Mesenchymal stem cell (in vitro differentiated cells and primary cell): ENCODE data around the gene SDC4.

Experiments used
- DNase-seq: peaks from one replicate; pipeline ENCODE4 v3.0.0-alpha.2; 2013
- H2AFZ ChIP-seq: one replicate; pipeline ENCODE4 v1.6.1; 2013; ENCODE audit warnings: low read depth, mild to moderate bottlenecking, control low read depth, inconsistent platforms, low read length, moderate library complexity
- H2AK5ac ChIP-seq: 2 replicates; pipeline ENCODE4 v1.6.1; 2013; ENCODE audit warnings: low read length, moderate library complexity, mild to moderate bottlenecking, inconsistent platforms; ENCODE audit not compliant: severe bottlenecking
- H2BK120ac ChIP-seq: one replicate; pipeline ENCODE4 v1.6.1; 2013; ENCODE audit warnings: low read depth, mild to moderate bottlenecking, inconsistent platforms, low read length, moderate library complexity
- H2BK12ac ChIP-seq, 2 experiments: one replicate each; pipeline ENCODE4 v1.6.1; 2013; ENCODE audit warnings: inconsistent platforms in 2 of 2, low read length in 2 of 2, mild to moderate bottlenecking in 2 of 2, moderate library complexity in 2 of 2, control low read depth in 1 of 2
- H2BK15ac ChIP-seq: one replicate; pipeline ENCODE4 v1.6.1; 2013; ENCODE audit warnings: mild to moderate bottlenecking, low read depth, inconsistent platforms; ENCODE audit not compliant: poor library complexity, severe bottlenecking
- H2BK5ac ChIP-seq: 2 replicates; pipeline ENCODE4 v1.6.1; 2013; ENCODE audit warnings: low read depth, mild to moderate bottlenecking, low read length, control low read depth, inconsistent platforms; ENCODE audit not compliant: poor library complexity, severe bottlenecking
- H3K14ac ChIP-seq, 2 experiments: one replicate each; pipeline ENCODE4 v1.6.1; 2013; ENCODE audit warnings: inconsistent platforms in 2 of 2, low read length in 2 of 2, control low read depth in 1 of 2, mild to moderate bottlenecking in 1 of 2, moderate library complexity in 1 of 2
- H3K18ac ChIP-seq, 2 experiments: one replicate each; pipeline ENCODE4 v1.6.1; 2013; ENCODE audit warnings: inconsistent platforms in 2 of 2, low read length in 2 of 2, control low read depth in 1 of 2, low read depth in 1 of 2, mild to moderate bottlenecking in 1 of 2
- H3K23ac ChIP-seq, 2 experiments: one replicate each; pipeline ENCODE4 v1.6.1; 2013; ENCODE audit warnings: inconsistent platforms in 2 of 2, low read length in 2 of 2, mild to moderate bottlenecking in 2 of 2, moderate library complexity in 2 of 2, control low read depth in 1 of 2
- H3K27ac ChIP-seq: 2 replicates; pipeline ENCODE4 v1.5.1; 2013; ENCODE audit warnings: mild to moderate bottlenecking, moderate library complexity, low read length, control low read depth, inconsistent platforms; ENCODE audit not compliant: poor library complexity, severe bottlenecking
- H3K27me3 ChIP-seq, 2 experiments: 2 replicates each; pipeline versions ENCODE4 v1.6.1 to v1.7.0; 2013; ENCODE audit warnings: low read length in 2 of 2, mild to moderate bottlenecking in 2 of 2, moderate library complexity in 2 of 2, control low read depth in 1 of 2, inconsistent platforms in 1 of 2; ENCODE audit not compliant: control insufficient read depth in 1 of 2, insufficient read depth in 1 of 2
- H3K36me3 ChIP-seq, 2 experiments: 2 replicates each; pipeline versions ENCODE4 v1.6.1 to v1.7.0; 2013; ENCODE audit warnings: low read length in 2 of 2, control low read depth in 1 of 2, inconsistent platforms in 1 of 2, low read depth in 1 of 2, mild to moderate bottlenecking in 1 of 2; ENCODE audit not compliant: insufficient read depth in 2 of 2, control insufficient read depth in 1 of 2
- H3K4ac ChIP-seq, 2 experiments: one replicate each; pipeline ENCODE4 v1.6.1; 2013; ENCODE audit warnings: inconsistent platforms in 2 of 2, low read length in 2 of 2, mild to moderate bottlenecking in 2 of 2, moderate library complexity in 2 of 2, control low read depth in 1 of 2, low read depth in 1 of 2
- H3K4me1 ChIP-seq: 2 replicates; pipeline ENCODE4 v1.6.1; 2013; ENCODE audit warnings: low read depth, low read length, control low read depth; ENCODE audit not compliant: control insufficient read depth, insufficient read depth
- H3K4me2 ChIP-seq: 2 replicates; pipeline ENCODE4 v1.6.1; 2013; ENCODE audit warnings: low read length, mild to moderate bottlenecking, inconsistent platforms; ENCODE audit not compliant: poor library complexity, severe bottlenecking
- H3K4me3 ChIP-seq, 2 experiments: 2 replicates each; pipeline versions ENCODE4 v1.5.1 to v1.7.0; 2013; ENCODE audit warnings: low read length in 2 of 2, mild to moderate bottlenecking in 2 of 2, control low read depth in 1 of 2, low read depth in 1 of 2; ENCODE audit not compliant: insufficient read depth in 1 of 2
- H3K79me1 ChIP-seq: replicated peaks from 2 replicates; pipeline ENCODE4 v1.6.1; 2013; ENCODE audit warnings: mild to moderate bottlenecking, control low read depth, low read length, inconsistent platforms; ENCODE audit not compliant: poor library complexity, severe bottlenecking
- H3K9ac ChIP-seq: 2 replicates; pipeline ENCODE4 v1.7.0; 2013; ENCODE audit warnings: mild to moderate bottlenecking, low read length, moderate library complexity
- H3K9me3 ChIP-seq: 2 replicates; pipeline ENCODE4 v1.7.0; 2013; ENCODE audit warnings: mild to moderate bottlenecking, low read length; ENCODE audit not compliant: control insufficient read depth
- H4K8ac ChIP-seq: one replicate; pipeline ENCODE4 v1.6.1; 2013; ENCODE audit warnings: inconsistent platforms, mild to moderate bottlenecking, low read length, moderate library complexity
- H4K91ac ChIP-seq: one replicate; pipeline ENCODE4 v1.6.1; 2013; ENCODE audit warnings: mild to moderate bottlenecking, low read length, inconsistent platforms
- WGBS: methylation state at CpG from one replicate; pipeline ENCODE4 v1.1.7; 2013; ENCODE audit warnings: mixed read lengths; 5-methylcytosine and 5-hydroxymethylcytosine counted together

The SDC4 gene

GRCh38 chr20:45336530-45337366 lies 11.5 kb downstream of the SDC4 start:
- Histone ChIP-seq H3K9me3 (no peaks in the 10 kb centered on the region), H4K8ac (peak overlapping the region; percentile 76), H2BK5ac (peak overlapping the region; percentile 79), H3K14ac (peak overlapping the region in 1 of 2 experiments; percentile 78), H2BK12ac (peak overlapping the region; percentile 68 to 83), H3K27me3 (no peaks in the 10 kb centered on the region), H3K4me3 (no peak overlapping the region), H3K4me1 (peaks cover 48% of the 10 kb centered on the region), H3K9ac (peak overlapping the region; percentile 74), H3K18ac (peak overlapping the region; percentile 67 to 86), H2AK5ac (peak overlapping the region; percentile 93), H2BK15ac (peak overlapping the region; percentile 13), H3K27ac (peak overlapping the region; percentile 97), H3K4ac (peak overlapping the region in 1 of 2 experiments; percentile 47), H2BK120ac (peak overlapping the region; percentile 73), H3K79me1 (peaks cover 7% of the 10 kb centered on the region), H2AFZ (no peak overlapping the region), H3K23ac (peak overlapping the region in 1 of 2 experiments; percentile 16), H4K91ac (peak overlapping the region; percentile 41), H3K36me3 (peaks cover 46 to 48% of the 10 kb centered on the region in 2 experiments), H3K4me2 (peak overlapping the region; percentile 9)
- DNase-seq = peak; percentile 92
- 54% methylated on average over 11 of the region's 11 CpGs for WGBS

- Histone ChIP-seq H3K23ac (no peak overlapping the region), H2BK12ac (no peak overlapping the region), H2AFZ (no peak overlapping the region), H4K91ac (no peak overlapping the region), H3K18ac (no peak overlapping the region), H3K27ac (no peak overlapping the region), H2BK15ac (no peak overlapping the region), H3K4me2 (no peak overlapping the region), H4K8ac (no peak overlapping the region), H3K9ac (no peak overlapping the region), H3K4me1 (peaks cover 19% of the 10 kb centered on the region), H3K79me1 (peaks cover 30% of the 10 kb centered on the region), H2AK5ac (peak overlapping the region; percentile 15), H3K4ac (no peak overlapping the region), H3K4me3 (no peak overlapping the region), H2BK5ac (no peak overlapping the region), H3K27me3 (no peaks in the 10 kb centered on the region), H3K36me3 (peaks cover 65 to 84% of the 10 kb centered on the region in 2 experiments), H3K14ac (no peak overlapping the region), H3K9me3 (no peaks in the 10 kb centered on the region), H2BK120ac (no peak overlapping the region)
- no peak for DNase-seq
- WGBS = 97% methylated on average over 3 of the region's 3 CpGs
Measured at GRCh38 chr20:45330476-45330875, 17.7 kb downstream of the SDC4 start.

GRCh38 chr20:45329497-45330319 lies 18.5 kb downstream of the SDC4 start:
- no peak overlapping the region for H2AFZ ChIP-seq
- H2BK12ac ChIP-seq = no peak overlapping the region
- peaks cover 64 to 85% of the 10 kb centered on the region in 2 experiments for H3K36me3 ChIP-seq
- no peak overlapping the region for H2BK120ac ChIP-seq
- no peak overlapping the region for H3K4ac ChIP-seq
- no peak overlapping the region for H2BK15ac ChIP-seq
- H3K18ac ChIP-seq = no peak overlapping the region
- 100% methylated on average over 5 of the region's 7 CpGs for WGBS
- peaks cover 33% of the 10 kb centered on the region for H3K79me1 ChIP-seq
- H3K4me1 ChIP-seq = peaks cover 15% of the 10 kb centered on the region
- H3K27me3 ChIP-seq = no peaks in the 10 kb centered on the region
- no peak overlapping the region for H3K9ac ChIP-seq
- H4K91ac ChIP-seq = no peak overlapping the region
- no peak overlapping the region for H3K23ac ChIP-seq
- no peak overlapping the region for H2BK5ac ChIP-seq
- H3K14ac ChIP-seq = no peak overlapping the region
- H3K27ac ChIP-seq = peak overlapping the region; percentile 11
- H2AK5ac ChIP-seq = peak overlapping the region; percentile 40
- H4K8ac ChIP-seq = no peak overlapping the region
- no peak for DNase-seq
- H3K9me3 ChIP-seq = no peaks in the 10 kb centered on the region
- no peak overlapping the region for H3K4me3 ChIP-seq
- H3K4me2 ChIP-seq = no peak overlapping the region

- no peak overlapping the region for H2BK5ac ChIP-seq
- 99% methylated on average over 3 of the region's 4 CpGs for WGBS
- H3K18ac ChIP-seq = no peak overlapping the region
- H3K9me3 ChIP-seq = no peaks in the 10 kb centered on the region
- H3K4me2 ChIP-seq = no peak overlapping the region
- peak overlapping the region; percentile 22 for H3K9ac ChIP-seq
- peaks cover 15% of the 10 kb centered on the region for H3K4me1 ChIP-seq
- H4K91ac ChIP-seq = no peak overlapping the region
- H3K36me3 ChIP-seq = peaks cover 71 to 89% of the 10 kb centered on the region in 2 experiments
- no peak for DNase-seq
- H3K4me3 ChIP-seq = no peak overlapping the region
- H3K79me1 ChIP-seq = peaks cover 33% of the 10 kb centered on the region
- H3K4ac ChIP-seq = no peak overlapping the region
- peak overlapping the region; percentile 29 for H3K27ac ChIP-seq
- no peaks in the 10 kb centered on the region for H3K27me3 ChIP-seq
- H4K8ac ChIP-seq = no peak overlapping the region
- no peak overlapping the region for H2BK15ac ChIP-seq
- no peak overlapping the region for H3K14ac ChIP-seq
- H2BK12ac ChIP-seq = no peak overlapping the region
- no peak overlapping the region for H2BK120ac ChIP-seq
- no peak overlapping the region for H2AK5ac ChIP-seq
- no peak overlapping the region for H3K23ac ChIP-seq
- no peak overlapping the region for H2AFZ ChIP-seq
Measured at GRCh38 chr20:45328451-45328850, 19.8 kb downstream of the SDC4 start.
